HG03457 (cell line): Measurements from ENCODE around the gene ADSS1.

Source experiments
- ATAC-seq: cut with Tn5 transposase; IDR thresholded peaks from one replicate; pipeline ENCODE4 v1.9.1; 2021; ENCODE audit warnings: moderate number of reproducible peaks; ENCODE audit not compliant: unreplicated experiment

Gene ADSS1

GRCh38 chr14:104686624-104687517 lies 37.2 kb upstream of the ADSS1 start:
- ATAC-seq: no peak

DNA sequence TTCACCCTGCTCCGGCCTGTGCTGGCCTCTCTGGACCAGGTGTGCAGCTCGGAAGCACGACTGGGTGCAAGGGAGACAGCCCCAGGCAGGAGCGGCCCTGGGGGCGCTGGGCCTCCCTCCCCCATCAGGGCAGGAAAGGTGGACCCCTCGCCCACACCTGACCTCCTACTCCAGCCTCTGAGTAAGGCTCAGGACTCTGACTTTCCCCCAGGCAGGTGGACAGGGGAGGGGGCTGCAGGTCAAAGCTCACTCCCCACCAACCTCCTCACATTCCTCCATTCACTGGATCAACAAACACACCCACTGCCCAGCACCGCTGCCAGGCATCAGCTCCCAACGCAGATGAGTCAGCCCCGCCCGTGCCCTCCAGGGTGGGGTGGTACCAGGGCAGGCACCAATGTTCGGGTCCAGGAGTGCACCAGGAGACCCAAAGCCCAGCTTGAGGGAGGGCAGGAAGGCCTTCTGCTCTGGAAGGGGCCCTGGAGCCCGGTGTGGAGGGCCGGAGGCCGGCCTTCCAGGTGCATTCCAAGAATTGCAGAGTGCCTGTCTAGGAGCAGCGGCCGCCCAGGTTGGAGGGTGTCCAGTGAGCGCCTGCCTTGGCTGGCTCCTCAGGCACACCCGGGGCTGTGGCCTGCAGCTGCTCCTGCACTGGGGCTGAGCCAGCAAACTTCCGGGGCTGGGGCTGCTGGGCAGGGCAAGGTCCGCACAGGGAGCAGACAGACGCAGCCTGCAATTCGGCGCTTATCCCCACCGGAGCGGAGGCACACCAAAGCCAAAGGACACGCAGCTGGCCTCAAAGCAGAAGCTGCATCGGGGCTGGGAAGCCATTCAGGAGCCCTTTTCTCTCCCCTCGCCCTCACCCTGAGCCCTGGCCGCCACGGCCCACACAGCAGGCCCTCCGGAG lies 36.2 kb upstream of the ADSS1 start:
- ATAC-seq: no peak

DNA sequence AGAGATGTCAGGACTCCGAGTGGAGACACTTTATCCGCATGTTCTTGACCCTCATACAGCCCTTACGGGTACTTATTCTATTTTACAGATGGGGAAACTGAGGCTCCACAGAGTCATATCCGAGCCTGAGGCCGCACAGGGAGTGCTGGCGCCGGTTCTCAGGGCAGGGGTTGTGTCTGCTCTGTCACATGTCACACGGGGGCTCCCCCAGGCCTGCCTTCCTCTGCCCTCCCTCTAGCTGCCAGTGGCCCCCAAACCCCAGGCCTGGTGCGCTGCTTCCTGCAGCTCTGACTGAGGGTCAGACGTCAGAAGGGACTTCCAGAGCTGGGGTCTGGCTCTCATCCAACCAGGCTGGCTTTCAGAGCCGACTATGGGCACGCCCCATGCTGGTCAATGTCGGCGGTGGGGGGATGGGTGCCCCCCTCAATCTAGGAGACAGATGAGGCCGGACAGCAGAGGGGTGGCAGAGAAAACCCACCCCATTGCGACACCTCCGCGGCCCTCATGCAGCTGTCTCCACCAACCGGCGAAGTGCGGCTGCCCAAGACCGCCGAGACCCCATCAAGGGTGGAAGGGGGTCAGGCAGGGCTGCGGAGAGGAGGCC lies 35.4 kb upstream of the ADSS1 start:
- ATAC-seq: no peak

DNA sequence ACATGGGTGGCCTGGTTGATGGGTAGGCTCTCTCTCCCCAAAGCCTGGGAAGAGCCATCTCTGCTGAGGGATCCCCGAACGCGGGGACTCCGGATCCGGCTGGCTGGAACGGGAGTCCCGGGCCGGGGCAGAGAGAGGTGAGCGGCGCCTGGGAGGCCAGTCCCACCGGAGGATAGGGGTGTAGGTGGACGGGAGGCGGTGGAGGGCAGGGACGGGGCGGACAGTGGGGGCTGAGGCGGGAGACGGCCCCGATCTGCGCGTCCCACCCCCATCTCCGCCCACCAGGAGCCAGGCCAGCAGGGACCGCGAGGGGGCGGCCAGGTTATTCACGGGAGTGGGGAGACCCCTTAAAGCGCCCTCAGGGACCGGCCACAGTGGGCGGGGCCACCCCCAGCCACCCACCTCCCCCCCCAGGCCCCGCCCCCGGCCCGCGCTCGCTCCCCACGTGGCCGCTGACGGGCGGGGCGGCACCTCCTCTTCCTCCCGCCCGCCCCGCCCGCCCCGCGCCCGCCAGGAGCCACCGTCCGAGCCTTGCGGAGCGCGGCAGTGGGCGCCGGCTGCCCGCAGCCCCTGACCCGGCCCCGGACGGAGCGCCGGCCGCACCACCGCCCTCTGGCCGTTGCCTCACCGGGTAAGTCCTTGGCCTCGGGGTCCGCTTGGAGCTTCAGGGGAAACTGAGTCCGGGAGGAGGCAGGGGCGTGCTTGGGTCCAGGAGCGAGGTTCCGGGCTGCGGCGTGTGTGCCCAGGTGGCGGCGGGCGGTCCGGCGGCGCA lies 34.7 kb upstream of the ADSS1 start, which contains the start of gene INF2:
Gene INF2 (plus strand): TSS at position 510 of the 772 bp plus-strand sequence. CDS start 11,748 bp downstream, outside the sequence.
- no peak for ATAC-seq

- no peak for ATAC-seq
Measured at GRCh38 chr14:104689881-104690711, 33.9 kb upstream of the ADSS1 start.

GRCh38 chr14:104690861-104691455 lies 33.1 kb upstream of the ADSS1 start:
- no peak for ATAC-seq

DNA sequence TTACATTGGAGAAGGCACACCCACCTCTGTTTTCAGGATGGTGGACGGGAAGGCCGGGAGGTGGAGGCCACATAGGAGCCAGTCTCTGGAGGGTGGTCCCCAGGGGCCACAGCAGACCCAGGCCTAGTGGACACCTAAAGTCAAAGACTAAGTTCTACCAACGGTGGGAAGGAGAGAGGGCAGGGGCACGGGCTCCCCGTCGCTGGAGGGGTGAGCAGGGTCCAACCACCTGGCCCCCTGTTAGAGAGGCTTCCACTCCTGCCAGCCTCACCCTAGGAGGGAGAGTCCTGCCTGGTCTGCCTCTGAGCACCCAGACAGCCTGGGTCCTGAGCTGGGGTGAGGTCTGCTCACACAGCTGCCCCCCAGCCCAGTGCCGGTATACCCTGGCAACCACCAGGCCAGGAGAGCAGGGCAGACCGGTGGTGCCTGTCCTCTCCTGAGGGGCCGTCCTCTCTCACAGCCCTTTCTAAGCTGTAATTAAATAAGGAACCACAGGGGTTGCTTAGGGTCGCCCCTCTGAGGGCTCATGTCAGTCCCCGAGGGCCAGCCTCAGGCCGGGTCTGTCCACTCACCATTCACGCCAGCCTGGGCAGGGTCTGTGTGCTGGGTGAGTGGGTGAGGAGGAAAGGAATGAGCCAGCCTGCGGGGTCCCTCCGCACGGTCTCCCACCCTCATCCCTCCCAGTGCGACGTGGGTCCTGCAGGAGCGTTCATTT lies 32.3 kb upstream of the ADSS1 start:
- no peak for ATAC-seq

DNA sequence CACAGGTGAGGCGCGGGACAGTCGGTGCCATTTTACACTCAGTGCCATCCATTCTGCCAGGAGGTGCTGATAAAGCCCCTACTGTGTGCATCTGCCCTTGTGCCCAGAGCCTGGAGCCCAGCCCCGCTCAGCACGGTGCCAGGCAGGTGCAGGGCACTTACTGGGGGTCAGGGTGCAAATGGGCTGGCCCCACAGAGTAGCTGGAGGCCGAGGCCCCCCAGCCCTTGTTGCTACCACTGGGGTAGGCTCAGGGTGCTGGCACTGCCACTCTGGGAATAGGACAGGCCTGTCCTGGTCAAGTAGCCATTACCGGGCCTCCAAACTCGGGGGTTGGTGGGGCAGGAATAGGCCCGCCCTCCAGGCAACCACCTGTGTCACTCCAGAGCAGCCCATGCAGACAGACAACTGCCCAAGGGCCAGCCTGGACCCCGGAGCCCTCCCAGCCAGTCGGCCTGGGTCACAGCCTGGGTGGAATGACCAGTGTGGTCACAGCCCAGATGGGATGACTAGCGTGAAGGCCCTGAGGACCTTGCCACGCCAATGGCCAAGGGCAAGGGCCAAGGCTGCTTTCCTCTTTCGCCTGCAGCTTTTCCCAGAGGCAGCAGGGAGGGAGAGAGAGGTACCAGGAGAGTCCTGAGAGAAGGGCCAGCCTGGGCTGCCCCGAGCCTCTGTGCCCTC lies 31.6 kb upstream of the ADSS1 start:
- ATAC-seq: no peak

- ATAC-seq: no peak
Measured at GRCh38 chr14:104692939-104693315, 31.1 kb upstream of the ADSS1 start.

- ATAC-seq: no peak
Measured at GRCh38 chr14:104693482-104694431, 30.3 kb upstream of the ADSS1 start.

GRCh38 chr14:104694475-104694950 lies 29.5 kb upstream of the ADSS1 start:
- no peak for ATAC-seq

DNA sequence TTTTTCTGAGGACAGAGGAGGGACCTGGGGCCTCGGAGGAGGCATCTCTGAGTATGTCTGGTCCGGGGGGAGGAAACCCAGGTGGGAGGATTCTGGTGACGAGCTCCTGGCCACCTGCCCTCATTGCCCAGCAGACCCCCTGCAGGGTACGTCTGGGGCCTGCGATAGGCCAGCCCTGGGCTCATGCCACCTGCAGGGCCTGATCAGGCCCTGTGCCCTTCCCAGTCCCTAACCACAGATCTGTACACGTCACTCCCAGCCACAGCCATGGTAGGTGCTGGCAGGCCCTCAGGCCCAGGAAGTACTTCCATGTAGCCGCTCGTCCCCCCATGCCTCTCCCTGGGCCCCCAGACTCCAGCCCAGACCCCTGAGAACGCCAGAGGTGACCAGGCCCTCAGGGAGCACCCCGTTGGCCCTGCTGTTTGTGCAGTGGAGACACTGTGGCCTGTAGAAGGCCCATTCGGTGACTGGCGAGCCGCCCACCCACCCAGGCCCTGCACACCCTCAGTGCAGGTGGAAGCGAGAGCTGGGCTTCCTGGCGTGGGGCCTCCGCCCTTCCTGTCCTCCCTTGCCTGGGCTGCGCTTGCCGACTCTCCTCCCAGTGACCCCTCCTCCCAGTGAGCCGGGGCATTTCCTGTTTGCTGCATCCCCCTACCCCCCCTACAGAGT lies 28.9 kb upstream of the ADSS1 start:
- ATAC-seq: no peak

DNA sequence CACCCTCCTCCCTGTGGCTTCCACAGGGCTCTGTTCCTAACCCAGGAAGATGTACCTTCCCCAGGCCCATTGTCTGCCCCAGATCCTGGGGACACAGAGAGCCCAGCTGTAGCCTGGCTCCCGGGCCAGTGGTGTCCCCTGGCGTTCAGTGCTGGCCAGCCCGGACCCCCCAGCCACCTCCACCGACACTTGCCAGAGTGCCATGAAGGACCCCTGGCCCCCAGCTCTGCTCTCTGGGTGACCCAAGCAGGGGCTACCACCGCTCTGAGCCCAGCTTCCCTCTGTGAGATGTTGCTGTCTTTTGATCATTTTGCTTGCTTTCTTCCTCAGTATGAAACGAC lies 28.4 kb upstream of the ADSS1 start:
- ATAC-seq: no peak

DNA sequence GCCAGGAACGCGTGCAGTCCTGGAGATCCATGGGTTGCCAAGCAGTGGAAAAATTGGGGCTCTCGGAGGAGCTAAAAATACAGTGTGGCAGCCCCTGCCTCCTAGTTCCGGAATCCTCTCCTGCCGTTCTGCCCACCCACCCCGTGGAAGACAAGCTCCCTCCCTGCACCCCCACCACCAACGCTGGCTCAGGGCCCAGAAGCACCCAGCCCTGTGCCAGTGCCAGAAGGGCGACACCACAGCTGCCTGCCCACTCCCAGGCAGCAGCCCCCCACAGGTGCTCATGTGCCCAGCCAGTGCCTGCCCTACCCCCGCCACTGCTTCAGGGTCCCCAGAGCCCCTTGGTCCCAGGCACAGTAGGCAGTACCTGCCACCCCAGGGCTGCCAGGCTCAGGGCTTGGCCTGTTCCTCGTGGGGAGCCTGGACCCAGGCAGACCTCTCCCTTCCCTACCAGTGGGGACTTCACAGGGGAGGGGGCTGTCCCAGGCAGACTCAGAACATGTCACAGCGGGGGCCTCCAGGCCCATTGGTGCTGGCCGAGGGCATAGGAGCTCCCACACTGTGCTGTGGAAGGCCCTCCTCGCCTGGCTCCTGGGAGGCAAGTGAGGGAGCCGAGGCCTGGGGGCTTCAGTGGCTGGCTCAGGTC lies 27.2 kb upstream of the ADSS1 start:
- ATAC-seq: no peak

DNA sequence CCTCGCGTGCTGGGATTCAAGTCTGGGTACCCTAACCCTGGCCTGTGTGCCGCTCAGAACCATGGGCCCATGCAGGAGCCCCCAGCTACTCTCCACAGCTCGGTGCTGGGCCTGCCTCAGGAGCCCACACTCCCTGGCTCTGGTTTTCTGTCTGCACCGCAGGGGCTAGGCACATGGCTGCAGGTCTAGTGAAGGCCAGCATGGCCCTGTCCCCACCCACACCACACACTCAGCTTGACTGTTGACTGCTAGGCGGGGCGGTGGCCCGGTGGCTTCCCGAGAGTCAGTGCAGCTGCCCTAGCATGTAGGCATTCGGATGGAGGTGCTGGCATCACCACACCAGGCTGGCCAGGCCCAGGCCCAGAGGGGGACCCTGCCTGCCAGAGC lies 26.7 kb upstream of the ADSS1 start:
- no peak for ATAC-seq
